GM19324 (cell line): Measurements from ENCODE around the gene PPP2R5E.
"Not testable (repeated sequence)": the region's sequence is repeated elsewhere in the genome, so short reads cannot be mapped to it uniquely, and the experiment has no call there.

Experiments
- ATAC-seq: cut with Tn5 transposase; IDR thresholded peaks from one replicate; pipeline ENCODE4 v1.9.1; 2021; ENCODE audit warnings: mild to moderate bottlenecking, moderate library complexity; ENCODE audit not compliant: unreplicated experiment, low FRiP score

Gene PPP2R5E

DNA sequence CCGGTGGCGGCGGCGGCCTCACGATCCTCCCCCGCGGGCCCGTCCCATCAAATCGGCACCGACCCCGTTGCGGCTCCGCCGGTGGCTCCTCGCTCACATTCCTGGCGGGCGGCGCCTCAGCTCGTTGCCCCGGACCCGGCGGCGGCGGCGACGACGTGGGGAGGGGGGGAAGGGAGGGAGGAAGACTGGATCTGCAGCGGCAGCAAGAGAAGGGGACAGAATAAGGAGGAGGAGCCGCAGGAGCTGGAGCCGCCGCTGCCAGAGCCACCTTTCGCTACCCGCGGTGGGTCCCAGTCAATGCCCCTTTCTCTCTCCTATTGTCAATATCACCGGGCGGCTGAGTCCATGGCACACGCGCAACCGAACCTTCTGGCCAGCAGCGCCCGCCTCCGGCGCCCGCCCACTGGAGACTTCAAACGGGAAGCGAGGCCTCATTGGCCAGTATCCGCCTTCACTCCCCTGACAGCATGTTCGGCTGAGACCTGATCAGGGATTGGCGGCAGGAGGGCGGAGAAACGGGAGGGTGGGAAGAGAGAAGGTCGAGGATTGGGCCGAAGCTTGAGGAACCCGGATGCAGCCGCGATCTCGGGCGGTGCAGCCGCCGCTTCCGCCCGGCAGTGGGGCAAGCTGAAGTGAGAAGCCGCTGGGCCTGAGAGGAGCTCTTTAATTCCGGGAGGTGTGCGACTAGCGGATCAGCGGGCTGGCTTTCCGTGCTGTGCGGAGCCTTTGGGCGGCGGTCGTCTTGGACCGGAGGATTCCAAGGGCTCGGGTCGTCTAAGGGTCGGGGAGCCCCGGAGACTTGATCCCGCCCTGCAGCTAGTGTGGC, at the start of gene PPP2R5E:
Gene PPP2R5E, minus strand, starts transcription at position 378 of the 826 bp plus-strand sequence. CDS start 3,692 bp downstream, outside the sequence.
- ATAC-seq, result peak; percentile 97

GRCh38 chr14:63583046-63583445, 39.9 kb upstream of the PPP2R5E start:
- not testable (repeated sequence) for ATAC-seq

DNA sequence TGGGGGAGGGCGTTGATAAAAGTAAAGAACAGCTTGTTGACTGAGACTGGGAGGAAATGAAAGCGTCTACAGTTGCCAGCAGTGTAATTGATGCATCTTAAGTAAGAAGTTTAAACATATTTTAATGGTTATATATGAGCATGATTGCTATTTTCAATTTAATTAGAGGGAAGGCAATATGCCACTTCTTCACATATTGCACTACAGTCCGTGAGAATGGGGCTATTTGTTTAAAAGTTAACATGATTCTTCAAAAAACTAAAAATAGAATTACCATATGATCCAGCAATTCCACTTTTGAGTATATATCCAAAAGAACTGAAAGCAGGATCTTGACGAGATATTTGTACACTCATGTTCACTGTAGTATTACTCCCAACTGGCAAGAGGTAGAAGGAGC, 38.3 kb upstream of the PPP2R5E start:
- ATAC-seq, result no peak

DNA sequence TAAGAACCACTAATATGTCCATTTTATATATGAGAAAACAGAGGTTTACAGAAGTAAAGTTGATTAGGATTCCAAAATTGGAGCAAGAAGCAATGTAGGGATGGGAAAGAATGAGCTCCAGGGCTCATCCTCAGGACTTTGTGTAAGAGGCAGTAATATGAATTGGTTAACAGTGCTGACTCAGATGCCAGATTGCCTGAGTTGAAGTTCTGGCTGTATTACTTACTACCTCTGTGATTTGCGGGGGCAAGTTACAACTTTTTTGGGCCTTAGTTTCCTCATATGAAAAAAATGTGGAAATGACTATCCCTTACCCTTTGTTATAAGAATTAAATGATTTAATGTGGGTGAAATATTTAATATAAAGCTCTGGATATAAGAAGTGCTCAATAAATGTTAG, 35.1 kb upstream of the PPP2R5E start:
- ATAC-seq, result no peak

GRCh38 chr14:63573581-63573980, 30.4 kb upstream of the PPP2R5E start:
- no peak for ATAC-seq

DNA sequence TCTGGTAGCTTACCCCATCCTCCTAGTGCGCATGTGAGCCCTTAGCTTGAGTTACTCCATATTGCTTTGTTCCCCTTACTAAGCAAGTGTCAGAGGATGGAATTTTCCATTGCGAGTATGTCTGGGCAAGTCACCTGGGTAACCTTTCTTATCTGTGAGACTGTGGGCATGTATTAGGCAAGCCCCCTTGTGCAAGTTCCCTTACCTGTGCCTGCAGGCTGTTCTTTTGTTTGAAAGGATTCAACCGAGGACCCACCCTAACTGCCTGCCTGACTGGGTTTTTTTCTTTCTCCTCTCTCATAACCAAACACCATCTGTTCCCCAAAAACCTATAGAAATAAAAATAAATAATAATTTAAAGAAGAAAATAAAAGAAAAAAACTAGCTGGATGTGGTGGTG, 22.3 kb upstream of the PPP2R5E start:
- ATAC-seq, result no peak

DNA sequence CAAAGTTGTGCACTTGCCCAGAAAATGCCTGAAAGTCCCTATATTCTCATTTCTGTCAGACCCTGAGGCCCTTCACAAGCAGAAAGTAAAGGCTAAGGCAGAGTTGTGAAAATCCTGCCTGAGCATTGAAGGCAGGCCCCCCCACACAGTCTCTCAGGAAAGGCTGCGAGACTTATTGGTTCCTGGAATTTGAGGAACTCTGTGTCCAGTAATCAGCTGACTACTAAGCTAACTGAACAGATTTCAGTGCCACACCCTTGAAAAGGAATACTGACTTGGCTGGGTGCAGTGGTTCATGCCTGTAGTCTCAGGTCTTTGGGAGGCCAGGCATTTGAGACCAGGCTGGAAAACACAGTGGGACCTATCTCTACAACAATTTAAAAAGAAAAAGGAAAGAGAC, 21.1 kb upstream of the PPP2R5E start:
- ATAC-seq, result no peak

DNA sequence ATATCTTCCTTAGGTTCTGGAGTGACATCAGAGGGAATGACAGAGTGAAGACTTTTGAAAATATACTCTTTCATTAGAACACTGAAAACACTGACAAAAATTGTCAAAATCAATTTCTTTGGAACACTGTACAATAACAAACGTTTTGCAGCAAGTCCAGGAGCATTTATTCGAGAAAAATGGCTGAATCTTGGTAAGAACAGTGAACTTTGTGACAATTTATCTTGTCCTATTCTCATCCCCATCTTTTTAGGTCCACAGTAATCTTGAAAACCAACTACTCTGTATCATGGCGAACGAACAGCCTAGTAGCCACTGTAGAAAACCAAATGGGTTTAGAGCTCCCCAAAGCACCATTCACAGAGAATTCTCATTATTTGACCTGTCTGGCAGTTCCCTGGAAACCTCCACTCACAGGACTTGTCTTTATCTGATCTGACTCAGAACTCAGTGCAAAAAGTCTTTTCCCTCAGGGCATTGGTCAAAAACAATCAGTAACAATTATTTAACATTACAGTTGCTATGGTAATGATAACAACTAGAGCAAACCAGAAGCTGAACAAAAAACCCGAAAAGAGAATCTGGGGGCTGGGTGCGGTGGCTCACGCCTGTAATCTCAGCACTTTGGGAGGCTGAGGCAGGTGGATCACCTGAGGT, 20.3 kb upstream of the PPP2R5E start:
- no peak for ATAC-seq

DNA sequence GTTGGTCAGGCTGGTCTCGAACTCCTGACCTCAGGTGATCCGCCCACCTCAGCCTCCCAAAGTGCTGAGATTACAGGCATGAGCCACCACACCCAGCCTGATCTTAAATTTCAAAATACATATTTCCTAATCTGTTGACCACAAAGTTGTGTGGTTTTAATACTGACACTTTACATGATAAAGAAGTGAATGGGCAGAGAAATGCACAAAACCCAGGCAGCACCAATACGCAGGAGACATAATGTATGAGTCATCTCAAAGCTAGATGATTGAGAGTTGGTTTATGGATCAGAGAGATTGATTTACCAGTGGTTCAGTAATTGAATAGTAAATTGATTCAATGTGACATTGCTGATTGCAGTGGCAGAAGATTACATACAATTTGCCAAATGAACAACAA, 19.2 kb upstream of the PPP2R5E start:
- no peak for ATAC-seq

- no peak for ATAC-seq
Measured at GRCh38 chr14:63555572-63555971, 12.4 kb upstream of the PPP2R5E start.

- ATAC-seq, result no peak
Measured at GRCh38 chr14:63551332-63551731, 8.2 kb upstream of the PPP2R5E start.

GRCh38 chr14:63547798-63548335, 4.7 kb upstream of the PPP2R5E start:
- no peak for ATAC-seq

GRCh38 chr14:63545431-63545830, 2.3 kb upstream of the PPP2R5E start:
- no peak for ATAC-seq

DNA sequence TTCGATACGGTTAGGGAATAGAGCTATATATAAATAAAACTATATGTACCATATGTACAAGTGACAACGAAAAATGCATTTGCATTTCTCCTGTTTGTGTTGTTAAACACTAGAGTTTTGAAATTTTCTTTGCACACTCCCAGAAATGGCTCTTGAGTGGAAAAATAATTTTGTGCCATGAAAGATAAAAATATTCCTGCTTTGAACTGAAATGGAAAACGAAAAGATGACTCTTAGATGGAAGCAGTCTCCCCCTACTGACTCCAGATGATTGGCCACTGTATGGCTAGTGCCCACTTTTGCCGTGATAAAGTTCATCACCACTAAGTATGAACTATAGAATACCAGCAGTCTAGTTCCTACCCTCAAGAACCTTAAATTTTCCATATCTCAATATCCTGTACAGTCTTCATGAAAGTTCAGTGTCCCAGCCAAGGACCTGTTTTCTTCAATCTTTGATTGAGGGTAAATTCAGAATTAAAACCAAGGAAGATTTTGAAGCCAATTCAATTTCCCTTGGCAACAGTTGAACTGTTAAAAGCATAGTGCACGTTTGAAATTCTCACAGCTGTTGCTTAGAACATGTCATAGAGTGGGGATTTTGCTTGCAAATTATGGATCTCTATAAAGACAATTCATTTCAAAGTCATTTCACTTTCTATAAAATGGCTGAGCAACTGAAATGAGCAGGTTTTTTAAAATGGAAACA, 1.6 kb upstream of the PPP2R5E start:
- ATAC-seq, result no peak

- no peak for ATAC-seq
Measured at GRCh38 chr14:63543826-63544406, 739 bp upstream of the PPP2R5E start.

GRCh38 chr14:63542231-63542999, 762 bp downstream of the PPP2R5E start:
- ATAC-seq, result peak; percentile 23

- no peak for ATAC-seq
Measured at GRCh38 chr14:63535918-63536317, 7.3 kb downstream of the PPP2R5E start.

DNA sequence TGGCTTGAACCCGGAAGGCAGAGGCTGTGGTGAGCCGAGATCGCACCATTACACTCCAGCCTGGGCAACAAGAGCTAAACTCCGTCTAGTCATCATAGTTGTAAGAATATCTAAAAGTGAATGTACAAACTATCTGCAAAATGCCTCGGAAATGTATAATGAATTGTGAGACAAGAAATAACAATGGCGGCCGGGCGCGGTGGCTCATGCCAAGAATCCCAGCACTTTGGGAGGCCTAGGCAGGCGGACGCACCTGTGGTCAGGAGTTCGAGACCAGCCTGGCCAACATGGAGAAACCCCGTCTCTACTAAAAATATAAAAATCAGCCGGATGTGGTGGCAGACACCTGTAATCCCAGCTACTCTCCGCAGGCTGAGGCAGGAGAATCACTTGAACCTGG, 9.7 kb downstream of the PPP2R5E start:
- ATAC-seq, result no peak

GRCh38 chr14:63524537-63525155, 18.5 kb downstream of the PPP2R5E start:
- peak; percentile 99 for ATAC-seq
